GM08714 (cell line): ENCODE data around the gene CDKN1C.

Experiments
- H3K4me3 ChIP-seq: fragments of 200-500 bp; sonication (Bioruptor generic); 2 replicates; pipeline ENCODE4 v1.5.1; 2014; ENCODE audit warnings: mild to moderate bottlenecking, low read length, inconsistent platforms
- ZNF274 ChIP-seq: IDR thresholded peaks from 2 replicates; pipeline ENCODE4 v1.6.1; 2012; ENCODE audit warnings: mild to moderate bottlenecking, low read depth, low read length

The CDKN1C gene

DNA sequence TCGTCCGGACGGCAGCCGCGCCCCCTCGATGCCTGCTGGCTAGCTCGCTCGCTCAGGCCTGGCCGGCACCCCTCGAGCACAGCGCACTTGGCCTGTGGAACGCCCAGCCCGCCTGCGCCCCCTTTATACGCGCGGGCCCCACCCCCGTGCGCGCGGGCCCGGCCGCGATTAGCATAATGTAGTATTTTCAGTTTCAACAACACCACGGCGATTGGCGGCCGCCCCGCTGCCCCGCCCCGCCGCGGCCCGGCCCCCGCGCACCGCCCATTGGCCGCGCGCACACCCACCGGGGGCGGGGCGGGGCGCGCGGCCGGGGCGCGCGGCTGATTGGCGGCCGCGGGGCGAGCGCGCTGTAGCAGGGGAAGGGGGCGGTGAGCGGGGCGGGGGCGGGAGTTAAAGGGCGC, at the start of gene CDKN1C:
Gene CDKN1C, minus strand, starts transcription at position 98 of the 404 bp plus-strand sequence. CDS start 319 bp downstream, outside the sequence.
- H3K4me3 ChIP-seq = peak within 1 kb of the TSS; percentile 59; the same call in 1 of the 2 replicates
- no peak for TF ChIP-seq ZNF274

DNA sequence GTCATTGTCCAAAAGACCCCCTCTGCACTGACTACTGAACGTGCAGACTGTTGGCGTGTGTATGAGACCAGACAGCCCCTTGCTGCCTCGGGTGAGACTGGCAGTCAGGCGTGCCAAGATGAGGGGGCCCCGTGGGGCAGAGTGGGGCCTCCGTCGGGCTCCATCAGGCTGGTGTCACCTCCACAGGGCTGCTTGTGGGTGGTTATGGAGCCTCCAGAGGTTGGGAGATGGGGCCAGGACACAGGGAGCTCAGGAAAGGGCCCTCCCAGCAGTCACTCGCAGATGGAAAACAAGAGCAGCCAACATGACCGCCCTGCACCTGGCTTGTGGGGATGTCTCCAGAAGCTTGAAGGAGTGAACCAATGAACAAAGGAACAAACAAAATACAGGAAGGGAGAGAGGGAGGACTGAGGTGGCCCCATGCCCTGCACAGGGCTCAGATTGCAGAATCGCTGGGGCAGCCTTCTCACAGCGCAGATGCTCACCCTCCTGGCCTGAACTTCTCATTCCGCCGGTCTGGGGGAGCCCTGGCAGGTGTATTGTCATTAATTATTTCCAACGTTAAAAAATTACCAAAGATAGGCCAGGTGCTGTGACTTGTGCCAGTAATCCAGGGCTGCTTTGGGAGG, 49.1 kb upstream of the CDKN1C start:
- H3K4me3 ChIP-seq = no peak overlapping the region
- no peak for TF ChIP-seq ZNF274

DNA sequence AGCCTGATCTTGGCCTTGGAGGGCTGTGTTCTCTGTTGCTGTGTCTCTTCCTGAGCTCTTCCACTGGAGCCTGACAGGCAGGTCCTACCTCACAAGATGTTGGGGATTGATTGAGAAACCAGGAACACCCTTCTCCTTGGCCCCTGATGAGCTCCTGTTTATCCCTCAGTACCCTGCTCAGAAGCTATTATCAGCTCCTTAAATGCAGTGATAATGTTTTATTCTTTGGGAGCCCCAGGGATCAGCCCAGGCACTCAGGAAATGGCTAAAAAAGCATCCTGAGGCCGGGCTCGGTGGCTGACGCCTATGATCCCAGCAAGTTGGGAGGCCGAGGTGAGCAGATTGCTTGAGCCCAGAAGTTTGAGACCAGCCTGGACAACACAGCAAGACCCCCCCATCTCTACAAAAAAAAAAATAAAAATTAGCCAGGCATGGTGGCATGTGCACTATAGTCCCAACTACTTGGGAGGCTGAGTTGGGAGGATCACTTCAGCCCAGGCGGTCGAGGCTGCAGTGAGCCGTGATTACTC, 48.5 kb upstream of the CDKN1C start:
- no peak overlapping the region for H3K4me3 ChIP-seq
- TF ChIP-seq ZNF274 = no peak

DNA sequence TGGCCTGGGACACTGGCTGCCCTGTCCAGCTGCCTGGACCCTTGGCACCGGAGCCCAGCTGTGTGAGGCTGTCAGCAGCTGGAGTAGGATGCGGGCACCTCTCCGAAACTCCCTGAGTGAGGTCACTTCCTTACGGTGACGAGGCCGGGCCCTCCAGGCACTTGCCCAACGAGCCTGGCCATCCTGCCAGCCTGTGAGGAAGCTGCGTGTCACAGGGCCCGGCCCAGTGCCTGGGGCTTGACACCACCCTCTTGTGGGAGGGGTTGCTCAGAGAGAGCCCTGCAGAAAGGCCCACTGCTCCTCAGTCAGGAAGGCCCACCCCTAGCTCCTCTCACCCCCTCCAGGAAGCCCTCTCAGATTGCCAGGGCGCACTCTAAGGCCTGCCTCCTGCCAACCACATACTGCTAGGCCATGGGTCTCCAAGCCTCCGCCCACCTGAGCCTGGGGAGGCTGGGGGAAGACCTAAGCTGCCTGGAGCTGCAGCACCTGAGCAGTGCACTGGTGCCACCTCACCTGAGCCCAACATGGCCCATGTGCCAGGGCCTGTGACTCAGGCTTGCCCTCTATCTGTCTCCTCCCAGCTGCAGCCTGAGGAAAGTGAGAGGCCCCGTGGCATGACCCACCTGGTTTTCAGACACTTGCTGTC, 47.9 kb upstream of the CDKN1C start:
- no peak for TF ChIP-seq ZNF274
- no peak overlapping the region for H3K4me3 ChIP-seq

DNA sequence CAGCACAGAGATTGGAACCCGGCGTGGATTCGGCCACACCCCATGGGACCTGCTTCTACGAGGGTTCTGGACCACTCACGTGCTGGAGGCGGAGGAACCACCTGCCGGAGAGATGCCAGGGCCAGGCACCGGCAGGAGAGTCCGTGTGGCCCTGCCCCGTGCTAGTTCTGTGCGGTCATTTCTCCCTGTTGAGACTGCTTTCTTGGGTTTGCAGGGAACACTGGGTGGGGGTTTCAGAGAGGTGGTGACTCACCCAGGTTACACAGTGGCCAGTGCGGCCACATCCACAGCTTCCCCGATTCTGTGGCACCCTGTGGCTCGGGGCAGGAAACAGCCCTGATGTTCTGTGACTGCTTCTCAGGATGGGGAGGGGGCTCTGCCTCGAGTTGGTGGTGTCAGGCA, 47.3 kb upstream of the CDKN1C start:
- H3K4me3 ChIP-seq = no peak overlapping the region
- TF ChIP-seq ZNF274 = no peak

DNA sequence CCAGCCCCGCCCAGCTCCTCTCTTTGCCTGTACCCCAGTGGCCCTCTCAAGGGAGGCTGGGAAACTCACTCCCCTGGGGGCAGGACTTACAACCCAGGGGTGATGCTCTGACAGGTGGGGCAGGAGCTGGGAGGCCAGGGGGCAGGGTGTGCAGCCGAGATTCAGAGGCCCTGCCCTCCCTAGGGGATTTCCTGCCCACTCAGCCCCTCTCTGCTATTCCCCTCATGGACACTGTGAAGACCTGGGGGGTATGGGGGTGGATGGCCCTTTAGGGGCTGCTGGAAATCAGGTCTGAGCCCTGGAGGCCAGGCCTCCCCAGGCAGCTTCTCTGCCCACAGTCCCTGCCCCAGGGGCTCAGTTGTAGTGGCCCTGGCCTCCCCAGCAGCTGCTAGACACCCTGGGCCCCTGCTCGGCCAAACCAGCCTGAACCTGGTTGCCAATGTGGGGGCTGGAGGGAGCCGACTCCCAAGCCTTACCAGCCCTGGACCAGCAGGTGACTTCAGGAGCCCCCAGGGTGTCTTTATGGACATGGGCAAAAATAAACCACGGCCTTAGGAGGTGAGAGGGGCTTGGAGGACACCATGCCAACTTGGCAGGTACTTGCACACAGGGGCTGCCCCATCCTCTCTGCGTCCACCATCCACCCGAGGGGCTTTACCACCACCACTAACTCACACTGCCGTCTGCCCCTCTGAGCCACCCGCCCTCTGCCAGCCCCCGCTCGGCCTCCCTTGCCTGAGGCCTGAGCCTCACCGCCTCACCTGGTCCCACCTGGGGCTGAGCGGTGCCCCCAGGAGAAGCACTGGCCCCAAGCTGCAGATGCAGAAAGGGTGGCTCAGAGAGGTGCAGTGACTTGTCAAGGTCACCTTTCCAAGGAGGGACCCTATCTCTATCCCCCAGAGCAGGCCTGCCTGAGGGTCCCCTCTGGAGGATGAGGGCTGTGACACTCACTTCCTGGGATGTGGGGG, 46.5 kb upstream of the CDKN1C start:
- H3K4me3 ChIP-seq = no peak overlapping the region
- TF ChIP-seq ZNF274 = no peak

DNA sequence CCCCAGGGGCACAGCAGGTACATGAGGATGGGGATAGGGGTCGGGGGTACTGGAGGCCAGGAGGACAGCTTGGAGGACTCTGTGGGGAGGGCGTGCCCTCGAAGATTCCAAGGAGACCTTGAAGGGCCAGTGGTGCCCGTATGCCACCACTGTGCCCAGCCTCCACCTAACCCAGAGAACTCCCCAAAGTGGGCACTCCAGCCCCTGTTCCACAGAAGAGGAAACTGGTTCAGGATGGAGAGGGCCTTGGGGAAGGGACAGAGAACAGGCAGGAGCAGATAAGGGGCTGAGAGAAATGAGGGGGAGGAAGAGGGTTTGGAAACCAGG, 45.8 kb upstream of the CDKN1C start:
- TF ChIP-seq ZNF274 = no peak
- no peak overlapping the region for H3K4me3 ChIP-seq

DNA sequence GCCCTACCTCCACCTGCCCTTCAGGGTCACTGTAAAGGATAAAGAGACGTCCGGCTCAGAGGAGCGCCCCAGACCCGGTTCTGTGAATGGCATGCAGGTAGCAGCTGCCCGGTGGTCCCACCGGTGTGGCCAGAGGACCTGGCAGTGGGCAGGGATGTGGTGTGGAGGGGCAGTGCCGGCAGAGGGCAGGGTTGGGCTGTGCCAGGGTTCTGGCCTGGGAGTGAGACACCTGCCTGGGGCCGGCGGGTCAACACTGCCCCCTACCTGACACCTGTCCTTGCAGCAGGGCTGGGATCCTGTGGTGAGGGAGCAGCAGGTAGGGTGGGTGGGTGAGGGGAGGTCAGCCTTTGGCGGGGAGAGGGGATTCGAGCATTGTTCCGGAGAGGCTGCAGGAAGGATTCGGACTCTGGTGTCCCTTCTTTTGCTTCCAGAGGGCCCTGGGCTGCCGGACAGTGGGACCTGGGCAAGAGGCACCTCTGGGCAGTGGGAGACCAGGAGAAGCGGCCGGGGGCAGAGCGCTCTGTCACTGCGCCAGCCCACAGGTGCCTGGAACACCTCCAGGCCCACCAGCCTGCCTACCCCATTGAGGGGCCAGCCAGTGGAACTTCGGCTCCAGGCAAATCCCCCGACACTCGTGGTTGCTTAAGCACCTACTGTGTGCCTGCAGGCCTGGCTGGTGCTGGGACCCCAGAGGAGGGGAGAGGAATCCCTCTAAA, 45.3 kb upstream of the CDKN1C start:
- no peak for TF ChIP-seq ZNF274

DNA sequence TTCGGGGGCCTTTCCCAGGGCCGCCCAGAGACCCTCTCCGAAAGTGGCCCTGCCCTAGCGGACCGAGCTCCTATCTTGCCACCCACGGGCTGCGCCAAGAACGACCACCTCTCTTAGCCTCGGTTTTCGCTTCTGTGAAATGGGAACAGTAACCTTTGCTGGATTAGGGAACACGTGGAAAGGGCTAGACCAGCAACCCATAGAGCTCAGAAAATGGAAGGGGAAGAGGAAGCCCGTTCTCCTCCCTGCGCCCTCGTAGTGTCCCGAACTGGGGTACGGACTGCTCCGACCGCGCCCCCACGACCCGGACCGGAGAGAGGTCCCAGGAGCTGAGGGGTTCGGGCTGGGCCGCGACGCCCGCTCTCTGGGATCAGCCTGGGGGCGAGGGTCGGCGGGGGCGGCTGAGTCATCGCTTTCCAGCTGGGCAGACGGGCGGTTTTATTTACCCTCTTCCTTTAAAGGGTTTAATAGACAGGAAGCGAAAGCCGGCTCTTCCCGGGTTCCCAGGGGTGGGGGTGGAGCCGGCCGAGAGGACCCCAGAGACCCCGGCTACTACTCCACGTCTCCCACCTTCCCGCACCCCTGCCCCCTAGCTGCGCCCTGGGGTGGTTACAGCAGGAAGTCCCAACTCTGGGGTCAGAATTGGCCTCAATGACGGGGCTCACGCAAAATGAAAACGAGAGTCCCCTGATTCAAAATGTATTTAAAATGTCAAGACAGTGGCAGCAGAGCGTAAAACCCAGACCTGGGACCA, 44.6 kb upstream of the CDKN1C start:
- H3K4me3 ChIP-seq = peak overlapping the region; percentile 26; the same call in 1 of the 2 replicates
- TF ChIP-seq ZNF274 = no peak

More for the DNA sequence above, 45.3 kb upstream of the CDKN1C start:
- H3K4me3 ChIP-seq = peak overlapping the region; percentile 26; the same call in 1 of the 2 replicates

DNA sequence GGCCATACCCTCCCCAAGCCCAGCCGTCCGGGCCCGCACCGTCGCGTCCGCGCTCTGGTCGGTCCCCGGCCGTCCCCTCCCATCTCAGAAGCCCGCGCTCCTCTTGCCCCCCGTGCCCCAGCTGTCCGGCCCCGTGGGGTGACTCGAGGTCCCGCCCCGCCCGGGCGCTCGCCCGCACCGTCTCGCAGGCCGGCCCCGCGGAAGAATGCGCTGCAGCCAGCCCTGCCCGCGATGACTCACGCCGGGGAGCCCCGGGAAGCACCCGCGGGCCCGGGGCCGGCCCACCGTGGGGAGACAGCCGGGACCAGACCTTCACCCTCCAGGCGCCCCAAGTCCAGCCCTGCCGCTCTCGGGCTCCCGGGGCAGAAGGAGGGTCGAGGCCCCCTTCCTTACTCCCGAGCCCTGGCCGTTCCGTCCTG, 44.0 kb upstream of the CDKN1C start:
- TF ChIP-seq ZNF274 = no peak
- H3K4me3 ChIP-seq = peak overlapping the region; percentile 26; the same call in 1 of the 2 replicates

DNA sequence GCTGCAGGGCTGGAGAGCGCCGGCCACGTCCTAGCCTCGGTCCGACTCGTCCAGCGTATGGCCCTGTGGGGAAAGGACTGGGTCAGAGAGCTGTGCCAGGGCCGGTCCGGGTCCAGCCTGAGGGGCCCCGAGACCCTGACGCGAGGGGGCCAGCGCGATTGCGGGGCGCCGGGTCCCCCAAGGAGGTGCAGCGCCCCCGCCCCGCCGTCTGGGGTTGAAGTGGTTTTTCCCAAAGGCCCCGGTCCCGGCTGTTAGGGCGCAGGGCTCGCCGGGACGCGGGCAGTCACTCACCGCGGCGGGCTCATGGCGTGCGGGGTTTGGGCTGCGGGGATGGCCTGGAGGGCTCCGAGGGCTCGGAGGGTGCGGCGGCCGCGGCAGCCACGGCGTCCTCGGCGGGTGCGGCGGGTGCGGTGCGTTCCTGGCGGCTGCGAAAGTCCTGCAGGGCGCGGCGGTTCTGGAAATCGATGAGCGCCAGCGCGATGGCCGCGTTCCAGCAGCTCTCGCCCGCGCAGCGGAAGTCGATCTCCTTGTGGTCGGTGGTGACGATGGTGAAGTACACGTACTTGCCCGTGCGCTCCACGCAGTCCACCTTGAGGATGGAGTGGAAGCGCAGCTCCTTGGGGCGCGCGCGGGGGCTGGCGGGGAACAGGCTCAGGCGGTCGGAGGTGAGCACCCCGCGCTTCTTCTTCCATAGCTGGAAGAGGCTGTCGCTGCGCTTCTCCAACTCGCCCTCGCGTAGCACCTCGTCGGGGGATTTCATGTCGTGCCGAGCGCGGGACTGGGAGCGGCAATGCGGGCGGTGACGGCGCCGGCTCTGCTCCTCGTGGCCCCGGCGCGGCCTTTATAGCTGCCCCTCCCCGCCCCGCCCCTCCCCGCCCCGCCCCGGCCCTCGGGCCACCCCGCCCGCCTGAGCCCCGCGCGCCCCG, 43.3 kb upstream of the CDKN1C start, which contains the start of gene PHLDA2:
Gene PHLDA2, minus strand, starts transcription at position 816 of the 926 bp plus-strand sequence. Its CDS starts 56 bp downstream, at position 760.
- TF ChIP-seq ZNF274 = no peak
- peak within 1 kb of the TSS; percentile 26; the same call in 1 of the 2 replicates for H3K4me3 ChIP-seq

DNA sequence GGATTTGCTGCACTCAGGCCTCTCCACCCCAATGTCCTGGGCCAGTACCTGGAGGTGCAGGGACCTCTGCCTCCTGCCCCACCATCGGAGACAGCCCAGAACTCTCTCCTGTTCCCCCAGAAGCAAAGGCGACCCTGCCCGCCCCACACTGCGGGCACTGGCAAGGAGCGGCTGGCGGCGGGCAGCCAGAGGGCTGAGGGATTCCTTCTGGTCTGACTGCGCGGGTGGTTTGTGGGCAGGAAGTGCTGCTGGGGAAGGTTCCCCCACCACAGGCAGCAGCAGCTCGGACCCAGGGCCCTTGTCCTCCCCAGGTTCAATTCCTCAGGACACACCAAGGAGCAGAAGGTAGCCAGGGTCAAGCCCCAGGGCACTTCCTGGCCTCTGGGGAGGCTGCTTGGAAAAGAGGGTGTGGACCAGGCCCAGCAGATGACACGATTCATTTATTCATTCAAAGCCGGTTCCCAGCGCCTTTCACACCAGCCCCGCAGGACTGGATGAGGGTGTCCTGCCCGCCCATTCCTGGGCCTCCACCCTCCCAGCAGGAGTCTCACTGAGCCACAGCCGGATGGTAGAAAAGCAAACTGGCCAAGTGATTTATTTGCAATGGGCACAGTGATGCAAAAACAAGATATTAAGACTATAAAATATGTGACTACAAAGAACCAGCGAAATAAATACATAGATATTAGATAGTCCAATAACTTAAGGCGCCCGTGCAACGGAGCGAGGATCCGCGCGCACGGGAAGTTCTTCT, 42.5 kb upstream of the CDKN1C start:
- TF ChIP-seq ZNF274 = no peak
- H3K4me3 ChIP-seq = no peak overlapping the region
